H1 (cell line): Measurements from ENCODE around the gene DIPK1B. TPM values are rescaled to one million over a fixed set of nuclear protein-coding genes. Genes with fewer than 3 reads are reported as not detected.

Source experiments
- CTCF ChIA-PET: fragments of 300-600 bp; sonication (Branson Sonifier 250); formaldehyde crosslinking; loops from one replicate; lab custom pipeline; 2021; ENCODE audit not compliant: partially characterized antibody; lab: Charles Lee
- POLR2A ChIA-PET: fragments of 300-600 bp; sonication (Branson Sonifier 250); formaldehyde crosslinking; loops from one replicate; lab custom pipeline; 2021; ENCODE audit warnings: inconsistent platforms; ENCODE audit not compliant: partially characterized antibody; lab: Charles Lee
- DNase-seq, 2 experiments: peaks; one replicate each; pipeline versions ENCODE4 v3.0.0 to v3.0.0-alpha.2; 2010 to 2022; ENCODE audit warnings: low spot score in 2 of 2, low read depth in 1 of 2, mixed read lengths in 1 of 2
- FAIRE-seq: peaks from 2 replicates; lab custom pipeline; 2011; peaks lifted over from hg19 to GRCh38; lab: Jason Lieb, UNC
- H2AFZ ChIP-seq: 2 replicates; pipeline ENCODE4 v1.8.1; 2012; ENCODE audit warnings: low read length, inconsistent platforms
- H2AK5ac ChIP-seq: 2 replicates; pipeline ENCODE4 v1.6.1; 2013; ENCODE audit warnings: low read depth, low read length
- H2BK120ac ChIP-seq: replicated peaks from 2 replicates; pipeline ENCODE3; 2013; ENCODE audit warnings: low read depth, low read length, inconsistent platforms
- H2BK12ac ChIP-seq: 2 replicates; pipeline ENCODE4 v1.6.1; 2013; ENCODE audit warnings: low read depth, low read length
- H2BK15ac ChIP-seq: 2 replicates; pipeline ENCODE4 v1.6.1; 2013; ENCODE audit warnings: low read length
- H2BK20ac ChIP-seq: 2 replicates; pipeline ENCODE4 v1.6.1; 2013; ENCODE audit warnings: low read length
- H2BK5ac ChIP-seq: 2 replicates; pipeline ENCODE4 v1.6.1; 2013; ENCODE audit warnings: low read depth, low read length
- H3K14ac ChIP-seq: 2 replicates; pipeline ENCODE4 v1.6.1; 2013; ENCODE audit warnings: inconsistent platforms; ENCODE audit not compliant: insufficient read length
- H3K18ac ChIP-seq: 2 replicates; pipeline ENCODE4 v1.6.1; 2013; ENCODE audit warnings: low read length; ENCODE audit errors: extremely low read depth
- H3K23ac ChIP-seq: 2 replicates; pipeline ENCODE4 v1.6.1; 2013; ENCODE audit warnings: inconsistent platforms; ENCODE audit not compliant: insufficient read length
- H3K23me2 ChIP-seq: 2 replicates; pipeline ENCODE4 v1.6.1; 2013; ENCODE audit warnings: low read depth, low read length
- H3K27ac ChIP-seq: 2 replicates; pipeline ENCODE4 v1.6.1; 2011; ENCODE audit warnings: low read depth, low read length, inconsistent platforms
- H3K27me3 ChIP-seq, 4 experiments: replicated peaks in 1 of 4; 1 replicate in 1 of 4; 2 replicates in 3 of 4; pipeline versions ENCODE4 v1.6.1 to v1.8.1; 2011 to 2013; ENCODE audit warnings: low read length in 3 of 4, mild to moderate bottlenecking in 3 of 4, inconsistent platforms in 2 of 4, mixed read lengths in 2 of 4, moderate library complexity in 1 of 4; ENCODE audit not compliant: control insufficient read depth in 3 of 4, insufficient read depth in 3 of 4; ENCODE audit errors: extremely low read depth in 1 of 4
- H3K36me3 ChIP-seq, 4 experiments: 2 replicates each; pipeline versions ENCODE4 v1.6.1 to v1.8.1; 2011 to 2013; ENCODE audit warnings: mild to moderate bottlenecking in 4 of 4, low read length in 3 of 4, moderate library complexity in 2 of 4, control low read depth in 1 of 4, inconsistent platforms in 1 of 4; ENCODE audit not compliant: insufficient read depth in 4 of 4, control insufficient read depth in 2 of 4
- H3K4ac ChIP-seq: replicated peaks from 2 replicates; pipeline ENCODE3; 2013; ENCODE audit warnings: low read length, low read depth, mixed read lengths, inconsistent platforms; ENCODE audit not compliant: insufficient read length
- H3K4me1 ChIP-seq, 4 experiments: replicated peaks in 1 of 4; 1 replicate in 1 of 4; 2 replicates in 3 of 4; pipeline versions ENCODE4 v1.6.1 to v1.8.1; 2011 to 2013; ENCODE audit warnings: low read length in 3 of 4, inconsistent platforms in 2 of 4, mixed read lengths in 1 of 4; ENCODE audit not compliant: insufficient read depth in 4 of 4, control insufficient read depth in 3 of 4
- H3K4me2 ChIP-seq, 2 experiments: 2 replicates each; pipeline versions ENCODE4 v1.6.1 to v1.8.1; 2011 to 2013; ENCODE audit warnings: low read depth in 2 of 2, low read length in 2 of 2, control low read depth in 1 of 2, inconsistent platforms in 1 of 2, mild to moderate bottlenecking in 1 of 2; ENCODE audit not compliant: insufficient read depth in 1 of 2
- H3K4me3 ChIP-seq, 4 experiments: fragments of 200-600, 300-600 bp in 1 of 4; sonication (generic), shearing (Covaris generic), sonication (Bioruptor Twin) in 1 of 4; 2 replicates each; pipeline versions ENCODE4 v1.5.1 to v1.8.1; 2011 to 2016; ENCODE audit warnings: low read length in 4 of 4, low read depth in 3 of 4, control low read depth in 2 of 4, inconsistent platforms in 2 of 4, mild to moderate bottlenecking in 2 of 4, mixed read lengths in 1 of 4, moderate library complexity in 1 of 4; ENCODE audit not compliant: insufficient read depth in 2 of 4; ENCODE audit errors: extremely low read depth in 1 of 4
- H3K56ac ChIP-seq: replicated peaks from 2 replicates; pipeline ENCODE3; 2013; ENCODE audit warnings: low read depth, mild to moderate bottlenecking, mixed read lengths, low read length, inconsistent platforms; ENCODE audit not compliant: insufficient read length
- H3K79me1 ChIP-seq: 2 replicates; pipeline ENCODE4 v1.6.1; 2013; ENCODE audit warnings: low read depth, low read length, control low read depth
- H3K79me2 ChIP-seq, 2 experiments: 2 replicates each; pipeline versions ENCODE4 v1.6.1 to v1.8.1; 2012 to 2013; ENCODE audit warnings: low read length in 2 of 2, mild to moderate bottlenecking in 2 of 2, inconsistent platforms in 1 of 2; ENCODE audit not compliant: insufficient read depth in 2 of 2, control insufficient read depth in 1 of 2
- H3K9ac ChIP-seq, 4 experiments: replicated peaks in 1 of 4; 1 replicate in 1 of 4; 2 replicates in 3 of 4; pipeline versions ENCODE4 v1.6.1 to v1.8.1; 2011 to 2013; ENCODE audit warnings: low read depth in 3 of 4, low read length in 3 of 4, control low read depth in 2 of 4, mild to moderate bottlenecking in 2 of 4, moderate library complexity in 2 of 4, inconsistent platforms in 1 of 4; ENCODE audit errors: extremely low read depth in 1 of 4
- H3K9me3 ChIP-seq, 2 experiments: 2 replicates each; pipeline versions ENCODE4 v1.6.1 to v1.8.1; 2012 to 2013; ENCODE audit warnings: mild to moderate bottlenecking in 2 of 2, moderate library complexity in 2 of 2, control low read depth in 1 of 2, inconsistent platforms in 1 of 2, low read depth in 1 of 2, low read length in 1 of 2, mixed read lengths in 1 of 2; ENCODE audit not compliant: insufficient read depth in 2 of 2
- H4K20me1 ChIP-seq, 2 experiments: replicated peaks in 1 of 2; 2 replicates each; pipeline versions ENCODE3 to v1.8.1; 2011 to 2013; ENCODE audit warnings: inconsistent platforms in 2 of 2, low read length in 2 of 2, mild to moderate bottlenecking in 1 of 2; ENCODE audit not compliant: insufficient read depth in 2 of 2, control insufficient read depth in 1 of 2
- H4K5ac ChIP-seq: 2 replicates; pipeline ENCODE4 v1.6.1; 2013; ENCODE audit warnings: low read length, low read depth, mixed read lengths, inconsistent platforms; ENCODE audit not compliant: insufficient read length
- H4K8ac ChIP-seq: 2 replicates; pipeline ENCODE4 v1.8.0; 2013; ENCODE audit warnings: mild to moderate bottlenecking, moderate library complexity, low read length, inconsistent platforms; ENCODE audit not compliant: insufficient read depth; ENCODE audit errors: extremely low read depth
- H4K91ac ChIP-seq: replicated peaks from 2 replicates; pipeline ENCODE3; 2013; ENCODE audit warnings: low read length, mixed read lengths, inconsistent platforms; ENCODE audit not compliant: insufficient read length
- BCL11A ChIP-seq, 2 experiments: IDR thresholded peaks; one replicate each; pipeline ENCODE4 v1.6.1; 2011; ENCODE audit warnings: low read depth in 2 of 2, low read length in 2 of 2, mild to moderate bottlenecking in 2 of 2
- EZH2 ChIP-seq: fragments of 200-600 bp; sonication (generic); IDR thresholded peaks from 2 replicates; pipeline ENCODE4 v1.7.1; 2012; ENCODE audit warnings: low read depth, mild to moderate bottlenecking, moderate library complexity, low read length, inconsistent platforms; ENCODE audit not compliant: severe bottlenecking
- GTF2F1 ChIP-seq: IDR thresholded peaks from 2 replicates; pipeline ENCODE4 v1.6.1; 2012; ENCODE audit warnings: low read depth, low read length, improper control_type of control experiment, borderline replicate concordance
- PHF8 ChIP-seq: fragments of 200-600 bp; sonication (generic); conservative IDR thresholded peaks from 2 replicates; pipeline ENCODE4 v1.7.1; 2012; ENCODE audit warnings: low read depth, mild to moderate bottlenecking, inconsistent platforms, low read length, moderate library complexity
- RAD21 ChIP-seq, 2 experiments: IDR thresholded peaks in 1 of 2; conservative IDR thresholded peaks in 1 of 2; 2 replicates each; pipeline ENCODE4 v1.6.1; 2011; ENCODE audit warnings: low read depth in 2 of 2, low read length in 2 of 2, improper control_type of control experiment in 1 of 2, inconsistent platforms in 1 of 2, mild to moderate bottlenecking in 1 of 2, moderate library complexity in 1 of 2
- SRF ChIP-seq: IDR thresholded peaks from 2 replicates; pipeline ENCODE4 v1.6.1; 2011; ENCODE audit warnings: mild to moderate bottlenecking, low read depth, low read length, moderate library complexity
- SUZ12 ChIP-seq: fragments of 200-600 bp; sonication (generic); IDR thresholded peaks from 2 replicates; pipeline ENCODE4 v1.6.1; 2012; ENCODE audit warnings: mild to moderate bottlenecking, inconsistent platforms, low read length, moderate library complexity, mixed read lengths
- TAF7 ChIP-seq: optimal IDR thresholded peaks from 2 replicates; pipeline ENCODE3; 2011; ENCODE audit warnings: low read depth, mild to moderate bottlenecking, inconsistent platforms, low read length, moderate library complexity, borderline replicate concordance
- WGBS, 2 experiments: shearing (Covaris generic) in 1 of 2; methylation state at CpG; one replicate each; pipeline versions ENCODE4 v1.1.6 to v1.1.7; 2013 to 2015; ENCODE audit warnings: low lambda C conversion rate in 2 of 2, mixed read lengths in 2 of 2, inconsistent platforms in 1 of 2, low coverage in 1 of 2, missing lambda C conversion rate in 1 of 2; ENCODE audit not compliant: insufficient replicate concordance in 2 of 2, insufficient coverage in 1 of 2, insufficient read length in 1 of 2; ENCODE audit errors: extremely low coverage in 1 of 2, missing lambda C conversion rate in 1 of 2; 5-methylcytosine and 5-hydroxymethylcytosine counted together
- polyA plus RNA-seq, 7 experiments: library from polyadenylated mRNA; depleted of rRNA in 3 of 7; stranded (reverse) in 5 of 7; unstranded in 2 of 7; fragments of >200 nt in 5 of 7; fragments of 200-250 nt in 2 of 7; gene quantifications; 1 replicate in 5 of 7; 2 replicates in 1 of 7; 4 replicates in 1 of 7; pipeline versions ENCODE4 v1.2.1 to v1.2.3, GENCODE V29; 2011 to 2013; ENCODE audit warnings: missing spikeins in 2 of 7, mixed read lengths in 2 of 7
- total RNA-seq: library from RNA; stranded (reverse); fragmentation: NEBNext Ultra II Directional; extraction: Animal tissue kit (Norgen Biotek cat#: 25700); gene quantifications from 2 replicates; pipeline ENCODE4 v1.2.1, GENCODE V29; 2021

The DIPK1B gene
- total and polyA plus RNA-seq, 2 of the 8 experiments (the other 6 are each of a cell fraction or from before 2014, with no cell fraction given): 32.3 to 64.8 TPM

DNA sequence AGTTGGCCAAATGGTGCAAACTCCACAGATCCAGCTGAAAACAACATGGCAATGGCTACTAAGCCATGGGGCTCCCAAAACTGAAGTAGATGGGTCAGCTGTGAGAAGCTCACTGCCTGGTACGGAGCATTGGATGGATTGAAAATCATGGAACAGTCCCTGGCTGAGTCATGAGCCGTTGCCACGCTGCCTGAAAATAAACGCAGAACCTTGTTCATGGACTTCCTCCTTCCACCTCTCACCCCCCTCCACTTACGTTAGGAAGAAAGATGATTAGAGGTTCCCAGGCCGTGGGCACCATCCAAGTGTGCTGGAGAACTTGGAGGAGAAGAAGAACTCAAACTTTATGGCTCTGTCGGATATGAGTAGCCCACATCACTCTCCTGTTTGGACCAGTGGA lies 6.8 kb upstream of the DIPK1B start:
- Histone ChIP-seq H3K23me2 (no peaks in the 10 kb centered on the region), H2BK15ac (no peak overlapping the region), H2BK120ac (no peak overlapping the region), H2BK5ac (no peak overlapping the region), H3K4ac (no peak overlapping the region), H3K14ac (no peak overlapping the region), H4K5ac (no peak overlapping the region), H2BK12ac (no peak overlapping the region), H2BK20ac (no peak overlapping the region), H3K4me2 (no peak overlapping the region), H3K4me1 (peaks cover 0 to 9% (median 1%) of the 10 kb centered on the region in 4 experiments; a peak in 3 of 7 replicates), H3K18ac (no peak overlapping the region), H4K20me1 (no peaks in the 10 kb centered on the region), H3K4me3 (no peak overlapping the region), H3K27ac (no peak overlapping the region), H3K23ac (no peak overlapping the region), H3K56ac (no peak overlapping the region), H3K9me3 (no peaks in the 10 kb centered on the region), H2AK5ac (no peak overlapping the region), H3K79me2 (no peaks in the 10 kb centered on the region), H3K79me1 (no peaks in the 10 kb centered on the region), H3K36me3 (no peaks in the 10 kb centered on the region), H4K8ac (no peak overlapping the region), H2AFZ (no peak overlapping the region), H3K9ac (no peak overlapping the region), H4K91ac (no peak overlapping the region), H3K27me3 (peaks cover 0 to 5% (median 0%) of the 10 kb centered on the region in 4 experiments; a peak in 3 of 7 replicates)
- CTCF ChIA-PET: no interaction called here
- TF ChIP-seq EZH2: no peak
- no peak for TF ChIP-seq TAF7
- no peak for TF ChIP-seq BCL11A (IDR thresholded peaks at IDR 0.05; ENCODE audit: low read depth in 2 of 2, low read length in 2 of 2)
- no peak for TF ChIP-seq SUZ12
- TF ChIP-seq PHF8: no peak
- no peak for TF ChIP-seq GTF2F1
- TF ChIP-seq RAD21 (IDR thresholded peaks at IDR 0.05 in 1 of 2, conservative IDR thresholded peaks at IDR 0.05 in 1 of 2; ENCODE audit: low read depth in 2 of 2, low read length in 2 of 2): no peak
- no peak for TF ChIP-seq SRF
- POLR2A ChIA-PET: interaction anchor here (1.0 kb wide), 1 partner anchor 21 kb away, joined by 4 read pairs; no protein-coding TSS in a partner anchor
- DNase-seq (no peak), FAIRE-seq (no peak)
- 81% methylated on average over 7 of the region's 7 CpGs; no CpG with 5 or more reads in 1 of the 2 experiments for WGBS, 2 experiments
